Glomerular visceral epithelial cell (primary cell): ENCODE measurements around the gene TSPEAR.

ENCODE experiments used
- DNase-seq: peaks from one replicate; pipeline ENCODE4 v3.0.0-alpha.2; 2016; ENCODE audit errors: extremely low spot score

TSPEAR gene

GRCh38 chr21:44462834-44463200 lies 248.6 kb downstream of the TSPEAR start:
- no peak for DNase-seq

GRCh38 chr21:44462086-44462833 lies 249.1 kb downstream of the TSPEAR start:
- no peak for DNase-seq

- DNase-seq, result no peak
Measured at GRCh38 chr21:44461464-44462001, 249.8 kb downstream of the TSPEAR start.

GRCh38 chr21:44461005-44461404 lies 250.4 kb downstream of the TSPEAR start:
- no peak for DNase-seq

- DNase-seq, result no peak
Measured at GRCh38 chr21:44460441-44460755, 251.0 kb downstream of the TSPEAR start.

- DNase-seq, result no peak
Measured at GRCh38 chr21:44459712-44460440, 251.5 kb downstream of the TSPEAR start.

GRCh38 chr21:44458971-44459711 lies 252.2 kb downstream of the TSPEAR start:
- DNase-seq, result no peak

GRCh38 chr21:44456915-44457736 lies 254.2 kb downstream of the TSPEAR start:
- DNase-seq, result no peak

- DNase-seq, result no peak
Measured at GRCh38 chr21:44456214-44456914, 255.0 kb downstream of the TSPEAR start.

GRCh38 chr21:44455524-44456213 lies 255.7 kb downstream of the TSPEAR start:
- DNase-seq, result peak; percentile 18

- peak; percentile 67 for DNase-seq
Measured at GRCh38 chr21:44454747-44455523, 256.4 kb downstream of the TSPEAR start, which contains the start of gene LRRC3. Gene LRRC3 (plus strand): TSS chr21:44455510. CDS start chr21:44456645, 1,135 bp downstream.

- DNase-seq, result no peak
Measured at GRCh38 chr21:44454058-44454457, 257.3 kb downstream of the TSPEAR start.

- no peak for DNase-seq
Measured at GRCh38 chr21:44453120-44453519, 258.3 kb downstream of the TSPEAR start.

GRCh38 chr21:44450999-44451398 lies 260.4 kb downstream of the TSPEAR start:
- DNase-seq, result no peak

- DNase-seq, result no peak
Measured at GRCh38 chr21:44450402-44450801, 261.0 kb downstream of the TSPEAR start.

GRCh38 chr21:44449473-44450363 lies 261.7 kb downstream of the TSPEAR start:
- DNase-seq, result no peak

- no peak for DNase-seq
Measured at GRCh38 chr21:44448651-44449131, 262.7 kb downstream of the TSPEAR start.
